RPMI7951 (cell line): ENCODE data around the gene SUZ12. TPM values are rescaled to one million over a fixed set of nuclear protein-coding genes. Genes with fewer than 3 reads are reported as not detected.
"Not testable (repeated sequence)": the region's sequence is repeated elsewhere in the genome, so short reads cannot be mapped to it uniquely, and the experiment has no call there.

Experiments
- DNase-seq: peaks from one replicate; pipeline ENCODE4 v3.0.0-alpha.2; 2012; ENCODE audit warnings: low read depth
- total RNA-seq: library from RNA; depleted of rRNA; stranded (reverse); fragments of >200 nt; shearing (Covaris generic); gene quantifications from 2 replicates; pipeline ENCODE4 v1.2.3, GENCODE V29; 2014; rRNA removed

Gene SUZ12
- 14.2 and 24.4 TPM in 2 replicates for total RNA-seq

GRCh38 chr17:31936615-31937609, at the start of gene SUZ12:
Gene SUZ12, plus strand, starts transcription at chr17:31937007. Its CDS starts 240 bp downstream, at chr17:31937247.
- DNase-seq = peak; percentile 80

- DNase-seq = no peak
Measured at GRCh38 chr17:31888124-31888523, 48.7 kb upstream of the SUZ12 start.

DNA sequence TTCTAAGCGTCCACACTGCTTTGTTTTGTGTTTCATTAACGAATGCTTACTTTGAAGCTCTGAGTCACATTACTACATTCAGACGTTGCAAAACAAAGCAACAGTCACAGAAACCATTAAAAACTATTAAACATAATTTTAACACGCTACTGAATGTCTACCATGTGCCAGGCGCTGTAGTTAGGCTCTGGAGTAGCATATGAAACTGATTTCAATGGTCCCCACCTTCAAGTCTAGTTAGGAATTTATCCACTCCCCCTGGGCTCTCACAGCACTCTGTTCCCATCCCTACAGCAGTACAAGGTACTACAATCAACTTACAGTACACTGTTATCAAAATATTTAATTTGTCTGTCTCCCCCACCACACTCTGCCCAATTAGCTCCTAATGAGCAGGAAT, 35.9 kb upstream of the SUZ12 start:
- DNase-seq = peak; percentile 10

- DNase-seq = no peak
Measured at GRCh38 chr17:31902693-31903092, 34.1 kb upstream of the SUZ12 start.

- no peak for DNase-seq
Measured at GRCh38 chr17:31903401-31903800, 33.4 kb upstream of the SUZ12 start.

GRCh38 chr17:31907342-31907962, 29.4 kb upstream of the SUZ12 start:
- peak; percentile 51 for DNase-seq

GRCh38 chr17:31908386-31908785, 28.4 kb upstream of the SUZ12 start:
- DNase-seq = no peak

GRCh38 chr17:31912705-31913104, 24.1 kb upstream of the SUZ12 start:
- DNase-seq = peak; percentile 14

GRCh38 chr17:31915456-31916100, 21.2 kb upstream of the SUZ12 start:
- no peak for DNase-seq

GRCh38 chr17:31916491-31917064, 20.2 kb upstream of the SUZ12 start:
- no peak for DNase-seq

- no peak for DNase-seq
Measured at GRCh38 chr17:31917065-31917529, 19.7 kb upstream of the SUZ12 start.

GRCh38 chr17:31917721-31918120, 19.1 kb upstream of the SUZ12 start:
- DNase-seq = not testable (repeated sequence)

GRCh38 chr17:31918701-31919128, 18.1 kb upstream of the SUZ12 start:
- peak; percentile 24 for DNase-seq

DNA sequence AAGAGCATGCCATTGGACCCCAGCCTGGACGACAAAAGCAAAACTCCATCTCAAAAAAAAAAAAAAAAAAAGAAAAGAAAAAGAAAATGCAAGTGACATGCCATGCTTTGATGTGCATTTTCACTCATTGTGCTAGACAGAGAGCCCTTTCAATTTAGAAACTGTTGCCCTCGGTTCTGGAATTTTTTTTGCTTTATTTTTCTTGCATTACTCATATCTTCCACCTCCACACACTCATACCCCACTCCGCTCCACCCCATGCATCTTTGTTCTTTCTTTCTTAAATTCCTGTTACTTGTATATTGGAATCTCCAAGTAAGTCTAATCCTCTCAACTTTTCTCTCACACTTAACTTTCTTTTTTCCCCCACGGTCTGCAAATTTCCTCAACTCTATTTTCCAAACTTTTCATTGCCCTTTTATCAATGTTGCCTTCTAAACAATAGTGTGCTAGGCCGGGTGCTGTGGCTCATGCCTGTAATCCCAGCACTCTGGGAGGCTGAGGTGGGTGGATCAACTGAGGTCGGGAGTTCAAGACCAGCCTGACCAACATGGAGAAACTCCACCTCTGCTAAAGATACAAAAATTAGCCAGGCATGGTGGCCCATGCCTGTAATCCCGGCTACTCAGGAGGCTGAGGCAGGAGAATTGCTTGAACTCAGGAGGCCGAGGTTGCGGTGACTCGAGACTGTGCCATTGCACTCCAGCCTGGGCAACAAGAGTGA, 16.8 kb upstream of the SUZ12 start:
- DNase-seq = peak; percentile 33

GRCh38 chr17:31926100-31926729, 10.6 kb upstream of the SUZ12 start:
- no peak for DNase-seq

DNA sequence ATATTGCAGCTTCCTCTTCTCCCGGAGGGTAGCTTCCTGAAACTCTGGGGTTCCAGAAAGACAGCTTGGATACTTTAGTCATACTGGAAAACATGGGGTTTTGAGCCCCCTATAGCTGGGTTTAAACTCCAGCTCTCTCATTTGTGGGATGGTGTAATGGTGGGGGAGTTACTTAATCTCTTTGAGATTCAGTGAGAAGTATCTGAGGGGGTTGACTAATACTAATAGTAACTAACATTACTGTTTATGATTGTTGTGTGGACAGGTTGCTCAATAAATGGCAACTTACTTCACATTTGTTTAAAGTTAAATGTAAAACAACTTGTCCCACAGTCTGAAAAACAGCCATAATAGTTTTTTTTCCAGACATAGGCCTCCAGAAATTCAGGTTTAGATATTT, 5.1 kb upstream of the SUZ12 start:
- DNase-seq = no peak

GRCh38 chr17:31935512-31935911, 1.3 kb upstream of the SUZ12 start:
- DNase-seq = no peak

GRCh38 chr17:31937926-31938641, 1.3 kb downstream of the SUZ12 start:
- DNase-seq = not testable (repeated sequence)

DNA sequence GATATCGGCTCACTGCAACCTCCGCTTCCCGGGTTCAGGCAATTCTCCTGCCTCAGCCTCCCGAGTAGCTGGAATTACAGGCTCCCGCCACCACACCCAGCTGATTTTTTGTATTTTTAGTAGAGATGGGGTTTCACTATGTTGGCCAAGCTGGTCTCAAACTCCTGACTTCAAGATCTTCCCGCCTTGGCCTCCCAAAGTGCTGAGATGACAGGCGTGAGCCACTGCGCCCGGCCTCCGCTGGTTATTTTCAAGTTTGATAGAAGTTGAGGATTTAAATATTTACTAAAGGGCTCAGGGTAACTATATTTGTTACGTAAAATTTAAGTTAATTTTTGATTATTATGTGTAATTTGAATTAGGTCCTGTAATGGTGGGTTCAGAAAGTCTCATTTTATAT, 5.1 kb downstream of the SUZ12 start:
- DNase-seq = not testable (repeated sequence)

GRCh38 chr17:31942396-31942795, 5.6 kb downstream of the SUZ12 start:
- DNase-seq = not testable (repeated sequence)
